ENCODE results near the gene UROD.

The UROD gene

DNA sequence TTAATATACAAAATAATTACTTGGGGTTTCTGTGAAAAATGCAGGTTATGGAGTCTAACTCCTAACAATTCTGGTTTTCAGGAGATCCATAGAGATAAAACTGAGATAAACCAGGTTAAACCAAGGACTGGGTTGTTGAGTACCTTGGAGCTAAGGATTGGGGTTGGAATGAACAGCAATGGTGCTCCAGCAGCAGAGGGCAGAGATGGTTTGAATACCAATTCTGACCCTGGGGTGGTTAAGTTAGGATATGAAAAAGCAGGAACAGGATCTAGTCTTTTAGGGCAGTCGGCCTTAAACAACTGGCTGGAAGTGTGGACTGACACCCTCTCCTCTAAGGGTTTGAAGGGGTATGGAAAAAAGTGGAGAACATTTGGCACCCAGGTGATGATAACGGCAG lies 53.0 kb downstream of the UROD start:
- Histone ChIP-seq H3K9me3 (no peaks in the 10 kb centered on the region), H3K4me3 (ENCODE audit: low read depth, low read length) (no peak overlapping the region), H3K36me3 (no peaks in the 10 kb centered on the region), H3K4me1 (no peaks in the 10 kb centered on the region), H3K27me3 (no peaks in the 10 kb centered on the region)
- no peak for DNase-seq
- TF ChIP-seq, protein P1, sequence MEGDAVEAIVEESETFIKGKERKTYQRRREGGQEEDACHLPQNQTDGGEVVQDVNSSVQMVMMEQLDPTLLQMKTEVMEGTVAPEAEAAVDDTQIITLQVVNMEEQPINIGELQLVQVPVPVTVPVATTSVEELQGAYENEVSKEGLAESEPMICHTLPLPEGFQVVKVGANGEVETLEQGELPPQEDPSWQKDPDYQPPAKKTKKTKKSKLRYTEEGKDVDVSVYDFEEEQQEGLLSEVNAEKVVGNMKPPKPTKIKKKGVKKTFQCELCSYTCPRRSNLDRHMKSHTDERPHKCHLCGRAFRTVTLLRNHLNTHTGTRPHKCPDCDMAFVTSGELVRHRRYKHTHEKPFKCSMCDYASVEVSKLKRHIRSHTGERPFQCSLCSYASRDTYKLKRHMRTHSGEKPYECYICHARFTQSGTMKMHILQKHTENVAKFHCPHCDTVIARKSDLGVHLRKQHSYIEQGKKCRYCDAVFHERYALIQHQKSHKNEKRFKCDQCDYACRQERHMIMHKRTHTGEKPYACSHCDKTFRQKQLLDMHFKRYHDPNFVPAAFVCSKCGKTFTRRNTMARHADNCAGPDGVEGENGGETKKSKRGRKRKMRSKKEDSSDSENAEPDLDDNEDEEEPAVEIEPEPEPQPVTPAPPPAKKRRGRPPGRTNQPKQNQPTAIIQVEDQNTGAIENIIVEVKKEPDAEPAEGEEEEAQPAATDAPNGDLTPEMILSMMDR (IDR thresholded peaks at IDR 0.05; ENCODE audit: low read depth, low read length), result no peak

Measured in BE2C (cell line).